Endometrium (tissue), 2 donors: Measurements from ENCODE around the gene HHAT.
"Not testable (repeated sequence)": the region's sequence is repeated elsewhere in the genome, so short reads cannot be mapped to it uniquely, and the experiment has no call there.

Source experiments
- FAIRE-seq: peaks from 2 replicates; lab custom pipeline; 2012; peaks lifted over from hg19 to GRCh38; lab: Jason Lieb, UNC
- donor health status: control.
- donor health status: control.

The HHAT gene

DNA sequence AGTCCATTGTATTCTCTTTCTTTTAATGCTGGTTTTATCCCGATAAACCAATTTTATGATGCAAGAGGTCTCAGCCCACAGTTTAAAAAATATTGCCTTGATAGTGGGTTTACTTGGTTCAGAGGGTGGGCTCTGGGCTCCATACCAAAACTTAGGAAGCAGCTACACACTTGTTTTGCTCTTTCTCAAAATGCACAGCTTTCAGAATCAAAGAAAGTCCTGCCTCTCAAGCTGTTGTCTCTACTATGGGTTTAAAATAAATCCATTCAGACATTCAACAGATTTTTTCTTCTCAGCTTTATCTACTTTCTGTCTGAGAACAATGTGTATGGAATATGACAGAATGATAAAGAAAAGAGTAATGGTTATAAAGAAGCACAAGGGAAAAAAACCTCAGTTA is 14.8 kb upstream of the HHAT start:
- no peak for FAIRE-seq

GRCh38 chr1:210315529-210315928 is 13.2 kb upstream of the HHAT start:
- FAIRE-seq: no peak

- FAIRE-seq: no peak
Observed at GRCh38 chr1:210321131-210321530, 7.6 kb upstream of the HHAT start.

- FAIRE-seq: no peak
Observed at GRCh38 chr1:210321552-210321951, 7.2 kb upstream of the HHAT start.

DNA sequence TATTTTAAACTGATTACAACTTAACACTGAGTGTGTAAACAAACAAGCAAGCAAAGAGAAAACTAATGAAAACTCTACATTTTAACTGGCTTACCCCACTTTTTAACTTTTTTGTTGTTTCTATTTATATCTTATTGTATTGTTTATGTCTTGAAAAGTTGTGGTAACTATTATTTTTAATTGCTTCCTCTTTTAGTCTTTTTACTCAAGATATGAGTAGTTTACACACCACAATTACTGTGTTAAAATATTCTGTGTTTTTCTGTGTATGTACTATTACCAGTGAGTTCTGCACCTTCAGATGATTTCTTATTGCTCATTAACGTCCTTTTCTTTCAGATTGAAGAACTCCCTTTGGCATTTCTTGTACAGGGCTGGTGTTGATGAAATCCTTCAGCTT is 4.7 kb upstream of the HHAT start:
- FAIRE-seq: peak; percentile 21

DNA sequence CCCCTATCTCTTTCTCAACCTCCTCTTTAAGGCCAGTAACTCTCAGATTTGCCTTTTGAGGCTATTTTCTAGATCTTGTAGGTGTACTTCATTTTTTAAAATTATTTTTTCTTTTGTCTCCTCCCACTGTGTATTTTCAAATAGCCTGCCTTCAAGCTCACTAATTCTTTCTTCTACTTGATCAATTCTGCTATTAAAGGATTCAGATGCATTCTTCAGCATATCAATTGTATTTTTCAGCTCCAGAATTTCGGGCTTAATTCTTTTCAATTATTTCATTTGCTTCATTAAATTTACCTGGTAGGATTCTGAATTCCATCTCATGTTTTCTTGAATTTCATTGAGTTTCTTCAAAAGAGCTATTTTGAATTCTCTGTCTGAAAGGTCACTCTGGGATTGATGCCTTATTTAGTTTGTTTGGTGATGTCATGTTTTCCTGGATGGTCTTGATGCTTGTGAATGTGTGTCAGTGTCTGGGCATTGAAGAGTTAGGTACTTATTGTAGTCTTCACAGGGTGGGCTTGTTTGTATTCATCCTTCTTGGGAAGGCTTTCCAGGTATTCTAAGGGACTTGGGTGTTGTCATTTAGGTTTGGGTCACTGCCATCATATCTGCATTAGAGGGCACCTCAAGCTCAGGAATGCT is 3.6 kb upstream of the HHAT start:
- FAIRE-seq: no peak

GRCh38 chr1:210328032-210328745 is 513 bp upstream of the HHAT start:
- FAIRE-seq: no peak

- FAIRE-seq: no peak
Observed at GRCh38 chr1:210330279-210330866, 1.7 kb downstream of the HHAT start.

- no peak for FAIRE-seq
Observed at GRCh38 chr1:210332233-210332632, 3.5 kb downstream of the HHAT start.

DNA sequence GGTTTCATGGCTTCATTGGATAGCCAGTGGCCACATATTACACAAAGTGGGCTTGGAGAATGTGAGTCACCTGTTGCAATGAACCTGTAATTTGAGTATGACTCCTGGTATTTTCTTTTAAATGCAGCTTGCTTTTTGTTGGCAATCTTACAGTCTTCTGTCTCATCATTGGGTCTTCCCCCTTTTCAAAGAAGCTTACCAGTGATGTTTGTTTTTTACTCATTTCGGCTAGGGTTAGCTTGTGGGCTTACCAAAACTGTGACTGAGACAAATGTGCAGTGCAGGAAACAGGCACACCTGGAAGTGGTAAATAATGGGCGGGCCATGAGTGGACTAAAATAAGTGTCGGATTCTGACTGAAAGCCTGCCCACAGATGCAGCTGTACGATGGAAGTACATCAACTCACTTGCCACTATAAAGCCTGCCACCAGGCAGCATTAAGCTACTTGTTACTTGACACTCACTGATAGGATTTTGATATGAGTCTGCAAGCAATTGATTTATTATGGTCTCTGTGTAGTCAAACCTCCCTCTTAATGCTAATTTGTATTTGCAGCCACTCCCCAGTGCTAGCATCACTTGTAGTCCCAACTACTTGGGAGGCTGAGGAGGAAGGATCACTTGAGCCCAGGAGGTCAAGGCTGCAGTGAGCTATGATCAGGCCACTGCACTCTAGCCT is 4.2 kb downstream of the HHAT start:
- FAIRE-seq: no peak

DNA sequence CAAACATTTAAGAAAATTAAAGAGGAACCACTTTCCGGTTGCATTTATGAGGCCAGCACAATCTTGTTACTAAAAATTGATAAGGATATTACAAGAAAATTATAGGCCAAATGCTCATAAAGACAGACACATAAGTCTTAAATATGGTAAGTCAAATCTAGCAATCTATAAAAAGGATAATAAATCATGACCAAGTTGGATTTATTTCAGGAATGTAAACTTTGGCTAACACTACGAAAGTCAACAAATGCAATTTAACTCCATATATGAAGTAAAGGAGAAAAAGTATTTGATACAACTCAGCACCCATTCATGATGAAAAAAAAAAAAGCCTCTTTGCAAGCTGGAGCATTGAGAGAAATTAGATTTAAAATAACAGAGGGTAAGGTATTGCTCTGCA is 6.3 kb downstream of the HHAT start:
- FAIRE-seq: no peak

GRCh38 chr1:210336362-210336761 is 7.7 kb downstream of the HHAT start:
- FAIRE-seq: no peak

GRCh38 chr1:210339500-210339899 is 10.8 kb downstream of the HHAT start:
- no peak for FAIRE-seq

DNA sequence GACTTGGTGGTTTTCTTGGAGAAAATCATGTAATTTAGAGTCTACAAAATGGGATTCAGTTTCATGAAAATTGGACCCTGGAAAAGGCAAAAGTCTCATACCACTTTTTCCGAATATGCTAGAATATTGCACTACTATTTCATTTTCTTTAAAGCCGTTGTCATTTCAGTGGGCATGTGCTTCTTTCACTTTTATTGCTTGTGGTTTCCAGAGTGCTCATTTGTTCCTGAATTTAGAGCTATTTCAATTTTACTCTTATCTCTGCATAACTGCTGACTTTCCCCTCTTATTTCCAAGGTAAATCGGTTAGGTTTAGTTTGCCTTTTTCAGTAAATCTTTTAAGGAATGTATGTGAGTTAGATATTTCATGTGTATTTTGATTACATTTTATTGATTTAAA is 11.6 kb downstream of the HHAT start:
- no peak for FAIRE-seq

- no peak for FAIRE-seq
Observed at GRCh38 chr1:210340841-210341240, 12.1 kb downstream of the HHAT start.

GRCh38 chr1:210342986-210343780 is 14.5 kb downstream of the HHAT start:
- FAIRE-seq: no peak

DNA sequence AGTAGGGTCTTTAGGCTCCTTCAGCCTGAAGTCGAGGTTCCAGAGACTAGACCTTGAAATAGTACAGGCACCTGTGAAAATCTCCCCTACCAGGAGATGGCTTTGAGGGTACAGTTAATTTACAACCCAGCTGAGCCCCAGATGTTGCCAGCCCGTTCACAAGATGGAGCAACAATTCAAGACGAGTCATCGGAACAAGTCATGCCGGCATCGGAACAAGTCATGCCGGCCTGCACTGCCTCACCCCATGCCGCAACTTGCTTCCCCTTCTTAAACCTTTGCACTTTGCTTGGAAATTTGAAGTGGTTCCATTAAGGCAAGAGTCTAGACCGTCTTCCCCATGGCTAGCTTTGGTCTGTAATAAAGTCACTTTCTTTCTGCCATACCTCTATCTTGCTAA is 16.0 kb downstream of the HHAT start:
- FAIRE-seq: no peak

DNA sequence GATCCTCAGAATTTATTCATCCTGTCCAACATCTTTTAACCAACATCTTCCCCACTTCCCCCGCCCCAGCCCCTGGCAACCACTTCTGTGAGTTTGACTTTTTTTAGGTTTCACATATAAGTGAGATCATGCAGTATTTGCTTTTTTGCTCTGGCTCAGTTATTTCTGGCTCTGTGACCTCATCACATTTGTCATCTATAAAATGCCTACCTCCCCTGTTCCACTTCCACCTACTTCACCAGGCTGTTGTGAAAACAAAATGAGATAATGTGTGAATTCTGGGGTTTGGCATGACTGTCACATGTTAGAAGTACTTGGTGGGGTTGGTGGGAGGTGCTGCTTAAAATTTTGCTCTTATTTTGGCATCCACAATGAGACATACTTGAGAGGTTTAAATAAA is 18.4 kb downstream of the HHAT start:
- no peak for FAIRE-seq

DNA sequence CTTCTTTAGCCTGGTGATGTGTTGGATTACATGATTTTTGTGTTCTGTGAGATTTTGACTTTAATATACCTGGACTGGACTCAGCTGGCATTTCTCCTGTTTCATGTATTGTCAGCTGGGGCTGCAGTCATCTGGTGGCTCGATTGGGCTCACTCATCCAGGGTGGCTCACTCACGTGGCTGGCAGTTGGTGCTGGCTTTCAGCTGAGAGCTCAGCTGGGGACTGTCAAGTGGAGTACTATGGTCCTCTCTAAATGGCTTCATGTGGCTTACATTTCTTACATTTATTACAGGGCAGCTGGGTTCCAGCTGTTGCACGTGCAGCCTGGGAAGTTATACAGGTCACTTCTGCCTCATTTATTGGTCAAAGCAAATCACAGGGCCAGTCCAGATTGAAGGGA is 22.8 kb downstream of the HHAT start:
- no peak for FAIRE-seq

DNA sequence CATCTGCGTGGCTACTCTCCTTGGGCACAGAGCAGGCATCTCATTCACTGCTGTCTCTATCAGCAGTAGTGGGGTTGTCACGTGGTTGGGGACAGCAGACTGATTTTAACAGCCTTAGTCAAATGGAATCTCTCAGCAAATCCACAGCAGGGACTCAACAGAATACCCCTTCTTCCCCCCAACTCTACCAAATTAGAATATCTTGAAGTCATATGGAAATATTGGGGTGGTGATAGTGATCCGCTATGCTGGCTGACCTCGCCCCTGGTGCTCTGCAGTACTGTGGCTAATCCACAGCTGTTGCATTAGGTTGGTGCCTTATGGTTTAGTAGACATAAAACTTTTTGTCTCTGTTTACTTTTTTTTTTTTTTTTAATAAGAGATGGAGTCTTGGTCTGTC is 23.9 kb downstream of the HHAT start:
- no peak for FAIRE-seq

DNA sequence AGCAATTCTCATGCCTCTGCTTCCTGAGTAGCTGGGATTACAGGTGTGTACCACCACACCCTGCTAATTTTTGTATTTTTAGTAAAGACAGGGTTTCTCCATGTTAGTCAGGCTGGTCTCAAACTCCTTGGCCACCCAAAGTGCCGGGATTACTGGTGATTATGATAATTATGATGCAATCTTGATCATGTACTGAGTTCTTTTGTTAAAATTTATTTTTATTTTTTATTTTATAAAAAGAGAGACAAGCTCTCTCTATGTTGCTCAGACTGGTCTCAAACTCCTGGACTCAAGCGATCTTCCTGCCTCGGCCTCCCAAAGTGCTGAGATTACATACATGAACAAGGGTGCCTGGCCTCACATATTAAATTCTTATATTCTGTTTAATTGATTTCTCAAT is 25.6 kb downstream of the HHAT start:
- not testable (repeated sequence) for FAIRE-seq

DNA sequence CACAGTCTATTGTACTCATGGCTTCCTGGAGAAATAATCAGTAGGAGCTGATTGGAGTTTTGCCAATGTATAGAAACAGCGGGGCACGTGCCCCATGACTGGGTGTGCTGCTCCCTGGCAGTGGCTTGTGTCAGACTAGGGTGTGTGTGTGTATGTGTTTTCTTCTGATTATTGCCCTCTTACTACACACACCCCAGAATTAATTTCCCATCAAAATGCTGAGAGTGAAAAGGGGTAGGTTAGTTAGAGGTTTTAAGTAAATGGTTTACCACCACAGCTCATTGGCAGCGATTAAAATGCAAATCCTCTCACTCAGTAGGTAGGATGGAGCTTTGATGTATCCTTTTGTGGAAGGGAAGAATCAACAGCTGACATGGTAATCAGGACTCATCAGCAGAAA is 29.9 kb downstream of the HHAT start:
- FAIRE-seq: no peak
